Measurements from ENCODE around the gene CYP8B1.

CYP8B1 gene

DNA sequence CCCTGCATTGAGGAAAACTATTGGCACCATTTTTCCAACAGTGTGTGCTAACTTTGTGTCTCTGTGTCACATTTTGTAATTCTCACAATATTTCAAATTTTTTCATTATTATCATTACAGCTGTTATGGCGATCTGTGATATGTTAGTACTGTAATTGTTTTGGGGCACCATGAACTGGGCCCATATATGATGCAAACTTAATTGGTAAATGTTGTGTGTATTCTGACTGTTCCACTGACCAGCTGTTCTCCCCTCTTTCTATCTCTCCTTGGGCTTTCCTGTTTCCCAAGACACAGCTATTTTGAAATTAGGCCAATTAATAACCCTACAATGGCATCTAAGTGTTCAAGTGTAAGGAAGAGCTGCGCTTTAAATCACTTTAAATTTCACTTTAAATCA is 2.2 kb upstream of the CYP8B1 start:
- no peak for TF ChIP-seq TARDBP (IDR thresholded peaks at IDR 0.05)
- no peak for TF ChIP-seq LEF1 (IDR thresholded peaks at IDR 0.05; ENCODE audit: borderline replicate concordance)
- TF ChIP-seq ELF4 (IDR thresholded peaks at IDR 0.05): no peak
- no peak for TF ChIP-seq SUZ12 (IDR thresholded peaks at IDR 0.05)
- TF ChIP-seq FOXK2 (IDR thresholded peaks at IDR 0.05): no peak
- TF ChIP-seq ARNT (IDR thresholded peaks at IDR 0.05): no peak
- TF ChIP-seq FOXA1 (IDR thresholded peaks at IDR 0.05): no peak
- CTCF ChIA-PET: interaction anchor here (0.8 to 1.0 kb wide), 2 partner anchors 38 to 47 kb away, joined by 3 to 4 read pairs; no protein-coding TSS in a partner anchor
- no peak for DNase-seq (ENCODE audit: extremely low spot score)
- POLR2A ChIA-PET: no interaction called here

DNA sequence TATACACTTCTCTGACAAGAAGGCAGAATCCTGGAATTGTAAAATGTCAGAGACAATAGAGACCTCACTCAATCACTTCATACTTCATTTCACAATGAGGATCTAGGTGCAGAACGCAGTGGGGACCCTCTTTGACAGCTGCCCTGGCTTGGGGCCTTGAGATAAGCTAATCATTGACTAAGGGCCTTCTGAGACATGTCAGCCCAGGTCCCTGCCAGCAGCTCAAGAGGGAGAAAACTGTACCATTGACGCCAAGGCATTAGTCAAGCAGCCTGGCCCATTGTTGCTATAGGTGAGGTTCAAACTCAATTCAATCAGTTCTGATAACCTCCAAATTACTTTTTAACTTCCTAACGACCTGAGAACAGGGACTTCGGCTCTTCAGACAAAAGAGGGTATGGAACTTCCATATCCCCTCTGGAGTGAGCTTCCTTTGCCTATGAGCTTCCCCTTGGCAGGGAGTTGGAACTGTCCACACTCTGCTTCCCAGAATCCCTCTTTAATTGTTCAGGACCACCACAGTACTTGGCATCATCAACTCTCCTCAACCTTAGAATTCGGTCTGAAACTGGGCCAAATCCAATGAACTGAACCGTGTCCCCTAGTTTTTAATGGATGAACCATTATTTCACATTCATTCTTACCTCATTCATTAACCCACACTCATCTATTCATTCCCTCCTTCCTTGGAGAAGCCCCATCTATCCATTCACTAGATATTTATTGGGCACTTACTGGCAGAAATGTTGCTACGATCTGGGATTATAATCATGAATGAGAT is 1.5 kb upstream of the CYP8B1 start:
- TF ChIP-seq SUZ12 (IDR thresholded peaks at IDR 0.05): no peak
- TF ChIP-seq ELF4 (IDR thresholded peaks at IDR 0.05): no peak
- no peak for TF ChIP-seq ZNF384 (IDR thresholded peaks at IDR 0.05)
- ChIA-PET POLR2A (no interaction called here), CTCF (no interaction called here)
- no peak for DNase-seq (ENCODE audit: extremely low spot score)

DNA sequence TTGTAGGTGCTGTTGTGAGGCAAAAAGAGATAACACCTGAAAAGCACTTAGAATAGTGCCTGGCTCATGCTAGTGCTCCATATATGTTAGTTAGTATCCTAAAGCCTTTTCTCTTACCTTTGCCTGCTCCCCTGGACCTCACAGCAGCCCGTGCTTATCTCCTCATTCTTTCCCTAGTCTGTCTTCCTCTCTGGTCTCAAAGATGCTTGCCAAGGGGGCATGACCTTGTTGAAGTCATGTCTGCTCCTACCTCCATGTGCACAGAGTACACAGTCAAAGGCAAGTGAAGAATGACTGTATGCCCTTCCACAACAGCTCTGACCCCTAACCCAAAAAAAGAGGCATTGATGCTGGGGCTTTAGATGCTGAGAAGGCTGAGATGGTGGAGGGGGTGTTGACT is 722 bp upstream of the CYP8B1 start:
- no peak for DNase-seq (ENCODE audit: extremely low spot score)
- TF ChIP-seq L3MBTL2 (conservative IDR thresholded peaks at IDR 0.05) (no peak), TARDBP (IDR thresholded peaks at IDR 0.05) (no peak)
- POLR2A ChIA-PET: no interaction called here
- CTCF ChIA-PET: interaction anchor here (0.7 kb wide), 1 partner anchor 13 kb away, joined by 3 read pairs; no protein-coding TSS in a partner anchor

DNA sequence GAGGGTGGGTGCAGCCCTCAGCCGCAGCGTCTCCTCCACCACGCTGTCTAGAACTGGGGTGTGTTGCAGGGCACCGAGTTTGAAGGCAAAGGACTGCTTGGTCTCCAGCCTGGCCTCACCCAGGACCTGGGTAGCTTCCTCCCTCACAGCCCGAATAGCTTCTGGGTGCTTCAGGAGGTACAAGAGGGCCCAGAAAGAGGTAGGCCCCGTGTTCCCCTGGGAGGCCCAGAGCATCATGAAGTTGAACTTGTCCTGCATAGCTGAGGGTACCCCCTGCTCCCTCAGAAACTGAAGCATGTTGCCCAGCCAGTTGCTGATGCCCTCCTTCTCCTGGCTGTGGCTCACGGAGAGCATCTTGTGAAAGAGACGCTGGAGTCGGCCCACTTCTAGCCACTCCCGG is 930 bp downstream of the CYP8B1 start:
- CTCF ChIA-PET: no interaction called here
- no peak for DNase-seq (ENCODE audit: extremely low spot score)
- POLR2A ChIA-PET: no interaction called here
- TF ChIP-seq FOXA1 (IDR thresholded peaks at IDR 0.05): no peak
- TF ChIP-seq HDGF (IDR thresholded peaks at IDR 0.05; ENCODE audit: borderline replicate concordance): no peak
- no peak for TF ChIP-seq LEF1 (IDR thresholded peaks at IDR 0.05; ENCODE audit: borderline replicate concordance)
- TF ChIP-seq, protein P1, sequence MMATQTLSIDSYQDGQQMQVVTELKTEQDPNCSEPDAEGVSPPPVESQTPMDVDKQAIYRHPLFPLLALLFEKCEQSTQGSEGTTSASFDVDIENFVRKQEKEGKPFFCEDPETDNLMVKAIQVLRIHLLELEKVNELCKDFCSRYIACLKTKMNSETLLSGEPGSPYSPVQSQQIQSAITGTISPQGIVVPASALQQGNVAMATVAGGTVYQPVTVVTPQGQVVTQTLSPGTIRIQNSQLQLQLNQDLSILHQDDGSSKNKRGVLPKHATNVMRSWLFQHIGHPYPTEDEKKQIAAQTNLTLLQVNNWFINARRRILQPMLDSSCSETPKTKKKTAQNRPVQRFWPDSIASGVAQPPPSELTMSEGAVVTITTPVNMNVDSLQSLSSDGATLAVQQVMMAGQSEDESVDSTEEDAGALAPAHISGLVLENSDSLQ (IDR thresholded peaks at IDR 0.05): no peak
- no peak for TF ChIP-seq CTBP1 (IDR thresholded peaks at IDR 0.05; ENCODE audit: borderline replicate concordance)
- TF ChIP-seq NFRKB (IDR thresholded peaks at IDR 0.05): no peak

DNA sequence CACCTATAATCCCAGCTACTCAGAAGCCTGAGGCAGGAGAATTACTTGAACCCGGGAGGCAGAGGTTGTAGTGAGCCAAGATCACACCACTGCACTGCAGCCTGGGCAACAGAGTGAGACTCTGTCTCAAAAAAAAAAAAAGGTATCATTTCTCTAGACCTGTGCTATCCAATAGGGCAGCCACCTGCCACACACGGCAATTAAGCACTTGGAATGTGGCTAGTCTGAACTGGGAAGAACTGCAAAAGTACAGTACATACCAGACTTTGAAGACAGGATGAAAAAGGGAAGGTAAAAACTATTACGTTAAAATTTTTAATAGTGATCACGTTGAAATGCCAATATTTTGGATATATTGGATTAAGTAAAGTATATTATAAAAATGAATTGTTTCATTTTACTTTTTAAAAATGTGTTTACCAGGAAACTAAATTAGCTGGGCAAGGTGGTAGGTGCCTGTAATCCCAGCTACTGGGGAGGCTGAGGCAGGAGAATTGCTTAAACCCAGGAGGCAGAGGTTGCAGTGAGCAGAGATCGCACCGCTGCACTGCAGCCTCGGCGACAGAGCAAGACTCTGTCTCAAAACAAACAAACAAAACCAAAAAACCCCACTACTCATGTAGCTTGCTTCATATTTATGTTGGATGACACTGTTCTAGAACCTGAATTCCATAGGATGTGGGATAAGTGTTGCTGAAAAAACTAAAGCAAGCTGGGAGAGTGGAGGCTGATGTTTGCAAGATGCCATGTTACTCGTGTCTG is 2.3 kb downstream of the CYP8B1 start:
- ChIA-PET CTCF (no interaction called here), POLR2A (no interaction called here)
- DNase-seq (ENCODE audit: extremely low spot score): no peak
- no peak for TF ChIP-seq BHLHE40 (IDR thresholded peaks at IDR 0.05; ENCODE audit: borderline replicate concordance)
- no peak for TF ChIP-seq ARNT (IDR thresholded peaks at IDR 0.05)
- TF ChIP-seq NFRKB (IDR thresholded peaks at IDR 0.05): no peak
- no peak for TF ChIP-seq CTBP1 (IDR thresholded peaks at IDR 0.05; ENCODE audit: borderline replicate concordance)
- TF ChIP-seq, protein P1 (IDR thresholded peaks at IDR 0.05): no peak
- TF ChIP-seq LEF1 (IDR thresholded peaks at IDR 0.05; ENCODE audit: borderline replicate concordance): no peak
- TF ChIP-seq FOXK2 (IDR thresholded peaks at IDR 0.05): no peak
- no peak for TF ChIP-seq FOXA1 (IDR thresholded peaks at IDR 0.05)
- no peak for TF ChIP-seq SUZ12 (IDR thresholded peaks at IDR 0.05)
- TF ChIP-seq ELF4 (IDR thresholded peaks at IDR 0.05): no peak
- no peak for TF ChIP-seq HDGF (IDR thresholded peaks at IDR 0.05; ENCODE audit: borderline replicate concordance)
- no peak for TF ChIP-seq L3MBTL2 (conservative IDR thresholded peaks at IDR 0.05)
- no peak for TF ChIP-seq ZNF384 (IDR thresholded peaks at IDR 0.05)
- TF ChIP-seq FOXM1 (IDR thresholded peaks at IDR 0.05; ENCODE audit: borderline replicate concordance): no peak
- TF ChIP-seq SP1 (IDR thresholded peaks at IDR 0.05): no peak
- no peak for TF ChIP-seq TARDBP (IDR thresholded peaks at IDR 0.05)

DNA sequence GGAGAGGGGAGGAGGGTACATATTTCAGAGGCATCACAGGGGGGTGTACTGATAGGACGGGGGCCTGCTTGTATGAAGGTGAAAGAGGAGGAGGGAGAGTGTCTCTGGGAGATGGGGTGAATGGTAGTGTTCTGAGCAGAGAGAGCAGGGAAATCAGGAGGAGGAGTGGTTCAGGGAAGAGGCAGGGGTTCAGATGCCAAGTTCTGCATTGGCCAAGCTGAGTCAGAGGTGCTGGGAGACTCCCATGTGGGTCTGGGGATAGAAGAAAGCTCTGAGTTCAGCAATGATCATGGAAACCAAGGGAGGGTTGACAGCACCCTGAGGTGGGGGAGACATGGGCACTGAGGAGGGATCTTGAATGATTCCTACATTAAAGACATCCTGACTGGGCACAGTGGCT is 3.0 kb downstream of the CYP8B1 start:
- TF ChIP-seq ZNF384 (IDR thresholded peaks at IDR 0.05): no peak
- DNase-seq (ENCODE audit: extremely low spot score): no peak
- ChIA-PET POLR2A (no interaction called here), CTCF (no interaction called here)

DNA sequence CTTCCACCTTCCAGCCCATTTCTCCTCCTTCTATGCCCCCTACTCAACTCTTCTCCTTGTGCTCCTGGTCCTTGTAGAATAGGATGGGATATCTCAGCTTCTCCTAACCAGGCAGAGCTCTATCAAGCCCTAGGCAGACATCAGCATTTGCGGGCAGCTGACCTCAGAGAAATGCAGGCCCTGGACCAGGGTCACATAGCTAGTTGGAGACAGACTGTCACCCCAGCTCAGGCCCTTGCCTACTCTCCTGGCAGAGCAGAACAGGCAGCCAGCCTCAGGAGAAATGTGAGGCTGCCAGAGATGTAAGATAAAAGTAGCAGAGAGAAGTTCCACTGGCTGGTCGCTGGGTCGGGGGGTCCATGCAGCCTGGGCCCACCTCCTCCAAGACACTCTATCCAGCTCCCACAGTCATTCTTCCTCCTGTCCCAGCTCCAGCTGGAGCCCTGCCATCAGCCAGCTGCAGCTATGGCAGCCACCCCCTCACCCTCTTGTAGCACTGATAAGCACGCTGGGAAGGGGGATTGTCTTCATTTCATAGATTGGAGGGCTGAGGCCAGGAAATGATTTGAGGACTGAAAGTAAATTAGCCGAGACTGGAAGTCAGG is 4.0 kb downstream of the CYP8B1 start:
- ChIA-PET CTCF (no interaction called here), POLR2A (no interaction called here)
- DNase-seq (ENCODE audit: extremely low spot score): no peak
- TF ChIP-seq CTBP1 (IDR thresholded peaks at IDR 0.05; ENCODE audit: borderline replicate concordance) (no peak), TARDBP (IDR thresholded peaks at IDR 0.05) (no peak), SUZ12 (IDR thresholded peaks at IDR 0.05) (no peak), SP1 (IDR thresholded peaks at IDR 0.05) (no peak), ELF4 (IDR thresholded peaks at IDR 0.05) (no peak), HDGF (IDR thresholded peaks at IDR 0.05; ENCODE audit: borderline replicate concordance) (no peak), ARNT (IDR thresholded peaks at IDR 0.05) (no peak), BHLHE40 (IDR thresholded peaks at IDR 0.05; ENCODE audit: borderline replicate concordance) (no peak), NFRKB (IDR thresholded peaks at IDR 0.05) (no peak), FOXM1 (IDR thresholded peaks at IDR 0.05; ENCODE audit: borderline replicate concordance) (no peak), L3MBTL2 (conservative IDR thresholded peaks at IDR 0.05) (no peak)
- TF ChIP-seq, protein P1 (IDR thresholded peaks at IDR 0.05): no peak
